Smooth muscle cell (in vitro differentiated cells): ENCODE data around the gene LGMN. TPM values are rescaled to one million over a fixed set of nuclear protein-coding genes. Genes with fewer than 3 reads are reported as not detected.

Experiments used
- DNase-seq: peaks from one replicate; lab custom pipeline; 2025; ENCODE audit not compliant: unreplicated experiment; lab: John Stamatoyannopoulos, UW
- H2AFZ ChIP-seq: fragments of 200-600 bp; sonication (generic); 2 replicates; pipeline ENCODE4 v1.6.0; 2016; ENCODE audit warnings: antibody characterized with exemption, low read depth, mild to moderate bottlenecking
- H3F3A ChIP-seq: fragments of 200-600 bp; sonication (generic); 2 replicates; pipeline ENCODE4 v1.6.0; 2017; ENCODE audit warnings: antibody characterized with exemption, low read depth
- H3K27ac ChIP-seq: fragments of 200-600 bp; sonication (generic); 2 replicates; pipeline ENCODE4 v1.5.1; 2016; ENCODE audit warnings: low read depth, mild to moderate bottlenecking
- H3K27me3 ChIP-seq: fragments of 200-600 bp; sonication (generic); 2 replicates; pipeline ENCODE4 v1.6.1; 2016; ENCODE audit warnings: low read depth, mild to moderate bottlenecking
- H3K36me3 ChIP-seq: fragments of 200-600 bp; sonication (generic); 2 replicates; pipeline ENCODE4 v1.5.1; 2016; ENCODE audit warnings: low read depth
- H3K4me1 ChIP-seq: fragments of 200-600 bp; sonication (generic); 2 replicates; pipeline ENCODE4 v1.5.1; 2016; ENCODE audit warnings: low read depth
- H3K4me2 ChIP-seq: fragments of 200-600 bp; sonication (generic); 2 replicates; pipeline ENCODE4 v1.6.0; 2016; ENCODE audit warnings: mild to moderate bottlenecking
- H3K4me3 ChIP-seq: fragments of 200-600 bp; sonication (generic); 2 replicates; pipeline ENCODE4 v1.5.1; 2016; ENCODE audit warnings: mild to moderate bottlenecking
- H3K79me2 ChIP-seq: fragments of 200-600 bp; sonication (generic); 2 replicates; pipeline ENCODE4 v1.6.0; 2016; ENCODE audit warnings: low read depth, mild to moderate bottlenecking
- H3K9ac ChIP-seq: fragments of 200-600 bp; sonication (generic); 2 replicates; pipeline ENCODE4 v1.6.0; 2016; ENCODE audit warnings: low read depth
- H3K9me3 ChIP-seq: fragments of 200-600 bp; sonication (generic); replicated peaks from 2 replicates; pipeline ENCODE4 v1.5.1; 2016; ENCODE audit warnings: low read depth
- H4K20me1 ChIP-seq: fragments of 200-600 bp; sonication (generic); 2 replicates; pipeline ENCODE4 v1.6.0; 2016; ENCODE audit warnings: low read depth
- CTCF ChIP-seq: fragments of 200-600 bp; sonication (generic); IDR thresholded peaks from 2 replicates; pipeline ENCODE4 v1.5.1; 2017; ENCODE audit warnings: borderline replicate concordance, mild to moderate bottlenecking, antibody characterized with exemption; ENCODE audit not compliant: insufficient read depth, poor library complexity, severe bottlenecking
- WGBS: methylation state at CpG from one replicate; pipeline ENCODE4 v1.1.7; 2016; ENCODE audit warnings: low lambda C conversion rate; 5-methylcytosine and 5-hydroxymethylcytosine counted together
- polyA plus RNA-seq: library from polyadenylated mRNA; unstranded; fragments of >200 nt; fragmentation: Nextera tagmentation; extraction: Ambion mirVana; gene quantifications from 2 replicates; pipeline ENCODE4 v1.2.1, GENCODE V29; 2016
- total RNA-seq: library from RNA; depleted of rRNA; stranded (reverse); fragments of >200 nt; gene quantifications from 2 replicates; pipeline ENCODE4 v1.2.3, GENCODE V29; 2014

The LGMN gene
- total and polyA plus RNA-seq, 2 experiments from 2014 or later = 124 to 133 TPM

GRCh38 chr14:92709340-92710000 is 39.0 kb downstream of the LGMN start:
- TF ChIP-seq CTCF = no peak
- no peak for DNase-seq
- H2AFZ ChIP-seq = no peak overlapping the region
- WGBS = 93% methylated on average over 13 of the region's 13 CpGs
- H3K4me2 ChIP-seq = no peak overlapping the region
- H3K79me2 ChIP-seq = no peaks in the 10 kb centered on the region
- H3K9ac ChIP-seq = no peak overlapping the region
- no peak overlapping the region for H3K27ac ChIP-seq
- no peaks in the 10 kb centered on the region for H4K20me1 ChIP-seq
- no peaks in the 10 kb centered on the region for H3K9me3 ChIP-seq
- no peak overlapping the region for H3K4me3 ChIP-seq
- H3K27me3 ChIP-seq = no peaks in the 10 kb centered on the region
- H3K4me1 ChIP-seq = no peaks in the 10 kb centered on the region
- peaks cover 5% of the 10 kb centered on the region for H3K36me3 ChIP-seq
- H3F3A ChIP-seq = no peaks in the 10 kb centered on the region

- no peak overlapping the region for H3K9ac ChIP-seq
- no peaks in the 10 kb centered on the region for H3K9me3 ChIP-seq
- no peaks in the 10 kb centered on the region for H4K20me1 ChIP-seq
- no peaks in the 10 kb centered on the region for H3K79me2 ChIP-seq
- no peak for TF ChIP-seq CTCF
- WGBS = 96% methylated on average over 15 of the region's 15 CpGs
- no peak overlapping the region for H3K4me3 ChIP-seq
- H3F3A ChIP-seq = no peaks in the 10 kb centered on the region
- H3K27me3 ChIP-seq = no peaks in the 10 kb centered on the region
- H3K27ac ChIP-seq = no peak overlapping the region
- H2AFZ ChIP-seq = no peak overlapping the region
- no peak for DNase-seq
- H3K4me2 ChIP-seq = no peak overlapping the region
- H3K4me1 ChIP-seq = no peaks in the 10 kb centered on the region
- H3K36me3 ChIP-seq = peaks cover 5% of the 10 kb centered on the region
These were observed 42.0 kb downstream of the LGMN start for GRCh38 chr14:92706386-92706785.

GRCh38 chr14:92704821-92705220 is 43.6 kb downstream of the LGMN start:
- DNase-seq = no peak
- no peaks in the 10 kb centered on the region for H3K79me2 ChIP-seq
- no peak overlapping the region for H3K9ac ChIP-seq
- 96% methylated on average over 11 of the region's 11 CpGs for WGBS
- no peaks in the 10 kb centered on the region for H3K9me3 ChIP-seq
- no peak overlapping the region for H3K4me2 ChIP-seq
- H3K27ac ChIP-seq = no peak overlapping the region
- H3K4me1 ChIP-seq = no peaks in the 10 kb centered on the region
- no peak overlapping the region for H2AFZ ChIP-seq
- H3F3A ChIP-seq = no peaks in the 10 kb centered on the region
- no peak for TF ChIP-seq CTCF
- H3K36me3 ChIP-seq = peaks cover 5% of the 10 kb centered on the region
- H3K27me3 ChIP-seq = no peaks in the 10 kb centered on the region
- H3K4me3 ChIP-seq = no peak overlapping the region
- no peaks in the 10 kb centered on the region for H4K20me1 ChIP-seq
